Islet precursor cell (in vitro differentiated cells): ENCODE results near the gene CACNA2D3.
"Not testable (repeated sequence)": the region's sequence is repeated elsewhere in the genome, so short reads cannot be mapped to it uniquely, and the experiment has no call there.

Experiments used
- DNase-seq: peaks from one replicate; pipeline ENCODE4 v3.0.0-alpha.2; 2018

Gene CACNA2D3

DNA sequence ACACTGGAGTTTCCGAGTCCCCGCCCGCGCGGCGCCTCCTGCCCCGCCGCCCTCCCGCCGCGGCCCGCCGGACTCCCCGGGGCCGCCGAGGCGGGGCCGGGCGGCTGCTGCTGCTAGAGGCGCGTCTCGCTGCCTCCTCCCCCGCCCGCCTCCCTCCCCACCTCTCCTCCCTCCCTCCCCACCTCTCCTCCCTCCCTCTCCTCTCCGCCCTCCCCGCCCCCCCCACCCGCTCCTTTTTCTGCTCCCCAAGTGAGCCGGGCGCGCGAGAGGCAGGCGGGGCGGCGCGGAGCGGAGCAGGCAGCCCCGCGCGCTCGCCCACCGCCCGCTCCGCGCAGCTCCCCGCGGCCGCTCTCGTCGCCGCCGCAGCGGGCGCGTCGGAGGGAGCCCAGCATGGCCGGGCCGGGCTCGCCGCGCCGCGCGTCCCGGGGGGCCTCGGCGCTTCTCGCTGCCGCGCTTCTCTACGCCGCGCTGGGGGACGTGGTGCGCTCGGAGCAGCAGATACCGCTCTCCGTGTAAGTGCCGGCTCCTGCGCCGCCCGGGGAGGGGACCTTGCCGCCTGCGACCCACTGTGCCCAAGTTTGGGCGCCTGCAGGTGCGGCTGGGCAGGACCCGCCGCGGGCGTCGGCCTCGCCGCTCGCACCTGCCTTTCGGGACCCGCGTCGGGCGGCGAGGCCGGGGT lies at the start of gene CACNA2D3:
CACNA2D3 (plus strand) TSS at position 229 of the 679 bp plus-strand sequence.
- peak; percentile 61 for DNase-seq

DNA sequence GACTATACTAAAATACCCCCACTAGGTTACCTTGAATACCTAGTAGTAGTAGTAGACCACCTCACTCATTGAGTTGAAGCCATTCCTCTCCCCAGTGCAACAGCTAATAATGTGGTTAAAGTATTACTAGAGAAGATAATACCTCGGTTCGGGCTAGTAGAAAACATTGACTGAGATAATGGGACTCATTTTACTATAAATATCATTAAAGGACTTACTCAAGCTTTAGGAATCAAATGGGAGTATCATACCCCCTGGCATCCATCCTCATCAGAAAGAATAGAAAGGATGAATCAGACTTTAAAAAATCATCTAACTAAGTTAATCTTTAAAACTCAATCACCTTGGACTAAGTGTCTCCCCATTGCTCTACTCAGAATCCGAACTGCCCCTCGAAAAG lies 49.0 kb upstream of the CACNA2D3 start:
- no peak for DNase-seq

DNA sequence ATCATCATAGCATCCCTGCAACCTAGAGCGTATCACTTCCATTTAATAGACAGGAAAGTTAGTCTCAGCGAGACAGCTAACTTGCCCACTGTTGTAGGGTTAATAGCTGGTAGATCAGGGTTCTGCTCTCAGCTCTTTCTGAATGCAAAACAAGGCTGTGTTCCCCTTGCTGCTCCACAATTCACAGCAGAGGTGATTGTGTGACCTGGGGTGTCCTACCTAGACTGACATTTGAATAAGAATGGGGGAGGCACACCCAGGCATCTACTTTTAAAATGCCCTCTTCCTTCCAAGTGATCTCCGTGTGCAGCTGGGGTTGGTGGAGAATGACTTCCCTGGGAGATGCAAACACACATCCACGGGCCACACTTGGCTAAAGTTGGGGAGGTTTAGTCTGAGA lies 43.0 kb upstream of the CACNA2D3 start:
- DNase-seq, result no peak

DNA sequence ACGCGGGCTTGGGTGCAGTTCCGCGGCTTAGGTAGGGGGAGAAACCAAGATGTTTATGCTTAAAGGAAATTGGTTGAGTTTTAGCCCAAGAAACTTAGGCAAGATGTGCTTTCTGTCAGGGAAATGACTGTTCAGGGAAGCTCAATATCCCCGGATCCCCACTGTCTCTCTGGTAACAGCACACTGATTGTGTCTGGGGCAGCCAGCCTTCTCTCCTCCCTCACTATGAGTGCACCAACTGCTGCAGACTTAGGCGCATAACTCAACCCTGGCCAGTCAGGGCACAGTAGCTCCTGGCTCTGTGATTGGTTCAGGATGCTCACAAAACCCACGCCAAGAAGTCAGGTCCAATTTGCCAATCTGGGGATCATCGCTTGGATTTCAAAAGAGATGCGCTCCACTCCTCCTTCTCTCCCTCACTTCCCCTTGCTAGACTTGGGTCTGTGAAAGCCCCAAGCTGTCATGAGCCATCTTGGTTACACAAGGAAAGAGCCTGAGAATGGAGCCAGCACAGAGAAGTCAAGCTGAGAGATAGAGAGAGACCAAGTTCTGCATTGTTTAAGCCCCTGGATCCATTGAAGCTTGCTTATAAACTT lies 42.5 kb upstream of the CACNA2D3 start:
- DNase-seq, result no peak

DNA sequence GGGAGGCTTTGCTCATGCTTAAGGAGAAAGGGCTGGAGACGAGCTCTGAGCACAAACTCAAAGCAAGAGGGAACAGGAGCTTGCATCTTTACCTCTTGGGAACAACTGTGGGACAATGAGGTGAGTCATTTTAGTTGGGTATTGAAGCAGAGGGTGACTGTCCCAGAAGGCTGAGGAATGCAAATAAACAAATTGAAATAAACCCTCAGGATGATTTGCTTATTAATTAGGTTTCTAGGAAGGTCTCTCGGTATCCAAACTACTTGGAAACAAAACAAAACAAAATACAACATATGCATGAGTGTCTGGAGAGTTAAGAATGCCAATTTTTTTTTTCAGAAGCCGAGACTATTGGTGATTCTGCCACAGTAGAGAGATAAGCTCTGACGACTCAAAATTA lies 38.4 kb upstream of the CACNA2D3 start:
- DNase-seq, result no peak

DNA sequence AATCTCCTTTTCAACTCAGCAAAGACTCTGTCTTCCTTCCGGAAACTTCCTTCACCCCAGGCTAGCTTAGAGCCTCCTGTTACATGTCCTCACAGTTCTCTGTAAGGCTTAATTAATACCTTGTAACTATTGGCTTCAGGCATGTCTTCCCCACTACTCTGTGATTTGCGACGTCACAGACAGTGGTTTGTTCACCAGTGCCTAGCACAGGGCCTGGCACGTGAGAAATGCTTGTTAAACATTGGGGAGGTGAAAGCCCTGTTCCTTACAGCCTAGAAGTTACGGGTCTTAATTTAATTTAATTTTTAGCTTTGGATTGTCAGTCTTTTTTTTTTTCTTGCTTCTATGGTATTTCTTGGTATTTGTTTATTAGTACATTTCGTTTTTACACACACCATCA lies 36.4 kb upstream of the CACNA2D3 start:
- no peak for DNase-seq

DNA sequence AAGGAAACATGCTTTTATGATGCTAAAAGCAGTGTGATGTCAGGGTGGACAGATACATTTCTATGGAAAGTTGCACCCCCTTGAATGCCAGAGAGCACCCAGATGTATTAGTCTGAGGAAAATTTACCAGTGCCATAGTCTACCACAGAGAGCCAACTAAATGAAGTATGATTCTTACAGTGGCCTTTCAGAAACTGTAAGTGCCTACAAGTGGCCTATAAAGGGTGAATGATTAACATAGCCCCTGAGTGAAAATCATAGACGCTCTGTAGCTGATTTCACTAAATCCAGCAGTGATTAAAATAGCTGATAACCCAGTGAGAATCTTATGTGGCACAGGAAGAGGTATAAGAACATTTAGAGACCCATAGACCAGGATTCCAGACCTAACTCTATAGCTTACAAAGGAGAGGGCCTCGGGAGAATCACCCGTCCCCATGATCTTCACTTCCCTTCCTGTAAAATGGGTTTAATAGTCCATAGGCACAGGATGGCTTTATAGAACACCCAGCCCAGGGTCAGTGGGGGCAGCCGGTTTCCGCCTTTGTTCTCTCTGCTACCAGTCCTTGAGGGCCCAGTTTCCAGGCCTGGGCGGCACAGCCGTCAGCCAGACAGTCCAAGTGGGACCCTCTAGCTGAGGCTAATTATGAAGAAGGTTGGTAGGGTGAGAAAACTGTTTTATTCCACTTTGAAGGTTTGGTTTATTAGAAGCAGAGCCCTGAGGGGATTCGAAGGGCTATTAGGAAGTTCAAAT lies 35.5 kb upstream of the CACNA2D3 start:
- DNase-seq, result no peak

DNA sequence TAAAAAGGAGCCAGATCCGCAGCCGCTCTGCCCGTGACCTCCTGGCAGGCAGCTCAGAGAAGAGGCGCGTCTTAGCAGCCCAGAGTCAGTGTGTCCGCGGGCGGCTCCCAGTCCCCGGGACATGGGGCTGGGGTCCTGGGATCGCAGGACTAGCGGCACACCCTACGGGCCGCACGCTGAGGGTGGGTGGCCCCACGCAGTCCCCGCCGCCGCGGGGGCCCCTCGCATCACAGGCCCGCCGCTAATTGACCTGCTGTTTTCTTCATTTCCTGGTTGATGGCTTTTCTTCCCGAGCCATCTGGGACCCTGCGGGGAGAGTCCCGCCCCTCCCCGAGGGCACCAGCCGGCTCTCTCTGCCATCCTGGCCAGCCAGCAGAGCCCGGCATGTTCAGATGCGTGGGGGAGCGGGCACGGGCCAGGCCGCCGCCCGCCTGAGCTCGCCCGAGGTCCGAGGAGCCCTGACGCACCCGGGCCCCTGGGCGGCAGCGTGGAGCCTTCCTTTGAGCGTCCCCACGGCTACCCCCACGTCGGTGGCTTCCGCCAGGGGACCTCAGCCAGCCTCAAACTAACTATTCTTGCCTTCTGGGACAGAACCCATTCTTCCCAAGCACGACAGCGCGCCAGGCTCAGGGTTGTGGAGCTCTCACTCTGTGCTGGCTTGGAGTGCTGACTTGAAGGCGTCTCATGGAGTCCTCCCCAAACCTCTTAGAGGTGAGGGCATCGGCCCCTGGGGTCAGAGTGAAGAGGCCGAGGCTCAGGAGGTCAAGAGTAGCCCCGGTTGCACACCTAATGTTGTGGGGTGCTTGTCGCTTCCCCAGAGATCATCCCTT lies 34.6 kb upstream of the CACNA2D3 start:
- peak; percentile 65 for DNase-seq

DNA sequence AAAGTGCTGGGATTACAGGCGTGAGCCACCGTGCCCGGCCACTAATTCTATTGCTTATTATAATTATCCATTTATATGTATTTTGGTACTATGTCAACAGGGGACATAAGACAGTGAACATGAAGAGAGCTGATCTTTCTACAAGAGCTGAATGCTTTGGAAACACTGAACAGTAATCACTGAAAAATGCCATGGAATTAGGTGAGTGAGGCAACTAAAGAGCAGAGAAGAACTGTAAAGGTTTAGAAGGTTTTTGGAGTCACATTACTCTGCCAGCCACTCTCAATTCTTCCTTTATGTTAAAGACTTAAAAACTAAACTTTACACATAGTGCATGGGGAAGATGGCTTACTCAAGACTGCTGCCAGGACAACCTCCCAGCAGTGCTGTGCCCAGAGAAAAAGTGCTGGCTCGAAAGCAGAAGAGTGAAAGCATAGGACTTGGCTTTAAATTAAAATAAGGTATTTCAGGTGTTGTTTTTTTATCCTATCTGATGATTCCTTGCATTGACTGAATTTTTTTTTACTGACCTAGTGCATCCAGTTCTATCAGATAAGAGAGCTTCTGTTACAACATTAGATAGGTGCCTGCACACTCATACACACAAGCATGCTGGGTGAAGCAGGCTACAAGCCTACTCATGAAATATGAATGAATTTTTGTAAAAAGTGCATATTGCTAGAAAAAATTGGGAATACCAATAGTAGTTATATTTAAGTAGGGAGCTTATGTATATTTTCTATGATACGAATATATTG lies 28.7 kb upstream of the CACNA2D3 start:
- DNase-seq, result no peak

DNA sequence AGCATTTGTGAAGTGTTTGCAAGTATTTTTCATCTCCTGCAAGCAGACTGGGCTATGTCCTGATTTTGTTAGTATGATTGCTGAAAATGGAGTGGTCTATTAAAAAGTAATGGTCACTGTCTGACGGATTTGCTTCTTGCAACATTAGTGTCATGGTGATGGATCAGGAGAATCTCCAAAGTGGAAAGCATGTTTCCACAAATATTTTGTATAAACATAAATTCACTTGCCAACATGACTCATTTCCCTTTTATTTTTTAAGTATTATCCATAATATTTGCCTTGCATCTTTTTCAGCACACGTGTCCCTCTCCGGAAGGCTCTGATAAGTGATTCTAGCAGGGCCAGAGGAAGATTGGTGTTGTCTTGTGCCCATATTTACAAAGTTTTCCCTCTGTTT lies 27.4 kb upstream of the CACNA2D3 start:
- DNase-seq, result no peak

DNA sequence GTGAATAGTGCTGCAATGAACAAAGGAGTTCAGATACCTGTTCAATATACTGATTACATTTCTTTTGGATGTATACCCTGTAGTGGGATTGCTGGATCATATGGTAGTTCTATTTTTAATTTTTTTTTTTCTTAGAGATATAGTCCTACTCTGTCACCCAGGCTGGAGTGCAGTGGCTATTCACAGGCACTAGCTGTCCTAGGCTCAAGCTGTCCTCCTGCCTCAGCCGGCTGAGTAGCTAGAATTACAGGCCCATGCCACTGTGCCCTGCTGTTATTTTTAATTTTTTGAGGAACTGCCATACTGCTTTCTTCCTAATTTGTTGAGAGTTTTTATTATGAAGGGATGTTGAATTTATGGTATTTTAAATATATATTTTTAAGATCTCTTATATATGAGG lies 23.0 kb upstream of the CACNA2D3 start:
- no peak for DNase-seq

DNA sequence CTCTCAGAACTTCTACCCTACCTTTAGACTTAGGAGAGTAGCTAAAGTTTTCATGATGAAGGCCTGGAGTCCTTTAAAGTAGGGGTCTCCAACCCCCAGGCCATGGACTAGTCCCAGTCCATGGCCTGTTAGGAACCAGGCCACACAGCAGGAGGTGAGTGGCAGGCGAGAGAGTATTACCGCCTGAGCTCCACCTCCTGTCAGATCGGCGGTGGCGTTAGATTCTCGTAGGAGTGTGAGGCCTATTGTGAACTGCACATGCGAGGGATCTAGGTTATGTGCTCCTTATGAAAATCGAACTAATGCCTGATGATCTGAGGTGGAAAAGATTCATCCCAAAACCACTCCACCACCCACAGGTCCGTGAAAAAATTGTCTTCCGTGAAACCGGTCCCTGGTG lies 18.3 kb upstream of the CACNA2D3 start:
- no peak for DNase-seq

DNA sequence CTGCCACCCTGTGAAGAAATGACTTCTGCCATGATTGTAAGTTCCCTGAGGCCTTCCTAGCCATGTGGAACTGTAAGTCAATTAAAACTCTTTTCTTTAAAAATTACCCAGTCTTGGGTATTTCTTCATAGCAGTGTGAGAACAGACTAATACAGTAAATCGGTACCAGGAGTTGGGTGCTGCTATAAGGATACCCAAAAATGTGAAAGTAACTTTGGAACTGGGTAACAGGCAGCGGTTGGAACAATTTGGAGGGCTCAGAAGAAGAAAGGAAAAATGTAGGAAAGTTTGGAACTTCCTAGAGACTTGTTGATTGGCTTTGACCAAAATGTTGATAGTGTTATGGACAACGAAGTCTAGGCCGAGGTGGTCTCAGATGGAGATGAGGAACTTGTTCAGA lies 6.2 kb upstream of the CACNA2D3 start:
- DNase-seq, result not testable (repeated sequence)

DNA sequence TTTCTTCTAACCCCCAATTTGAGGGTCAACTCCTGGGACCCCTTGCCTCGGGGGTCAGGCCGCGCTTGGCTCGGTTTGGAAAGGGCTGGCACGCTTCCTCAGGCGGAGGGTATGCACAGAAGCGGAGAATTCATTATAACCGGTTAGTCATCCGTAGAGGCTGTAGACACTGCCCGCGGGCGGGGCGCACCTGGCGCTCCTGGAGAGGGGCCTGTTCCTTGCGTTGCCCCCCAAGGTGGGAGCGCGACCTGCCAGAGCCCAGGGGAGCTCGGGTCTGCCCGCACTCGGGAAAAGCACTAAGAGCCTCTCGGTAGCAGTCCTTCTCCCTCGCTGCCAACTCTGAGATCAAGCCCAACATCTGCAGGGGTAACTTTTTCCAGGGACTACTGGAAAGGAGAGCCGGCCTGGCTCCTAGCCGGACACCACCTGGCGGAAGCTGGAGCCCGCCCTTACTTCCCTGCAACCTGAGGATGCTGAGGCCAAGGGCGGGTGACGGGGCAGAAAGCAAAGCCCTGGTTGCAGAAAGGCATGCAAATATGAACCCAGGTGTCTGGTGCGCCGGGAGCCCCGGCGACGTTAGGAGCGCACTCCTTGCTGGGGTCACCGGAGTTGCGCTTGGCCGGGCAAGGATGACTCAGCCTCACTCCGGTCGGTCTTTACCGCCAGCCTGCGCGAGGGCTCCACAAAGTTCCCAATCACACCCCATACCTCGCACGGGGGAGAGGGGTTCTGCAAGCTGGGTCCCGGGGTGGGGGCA lies 1.5 kb upstream of the CACNA2D3 start:
- peak; percentile 71 for DNase-seq

DNA sequence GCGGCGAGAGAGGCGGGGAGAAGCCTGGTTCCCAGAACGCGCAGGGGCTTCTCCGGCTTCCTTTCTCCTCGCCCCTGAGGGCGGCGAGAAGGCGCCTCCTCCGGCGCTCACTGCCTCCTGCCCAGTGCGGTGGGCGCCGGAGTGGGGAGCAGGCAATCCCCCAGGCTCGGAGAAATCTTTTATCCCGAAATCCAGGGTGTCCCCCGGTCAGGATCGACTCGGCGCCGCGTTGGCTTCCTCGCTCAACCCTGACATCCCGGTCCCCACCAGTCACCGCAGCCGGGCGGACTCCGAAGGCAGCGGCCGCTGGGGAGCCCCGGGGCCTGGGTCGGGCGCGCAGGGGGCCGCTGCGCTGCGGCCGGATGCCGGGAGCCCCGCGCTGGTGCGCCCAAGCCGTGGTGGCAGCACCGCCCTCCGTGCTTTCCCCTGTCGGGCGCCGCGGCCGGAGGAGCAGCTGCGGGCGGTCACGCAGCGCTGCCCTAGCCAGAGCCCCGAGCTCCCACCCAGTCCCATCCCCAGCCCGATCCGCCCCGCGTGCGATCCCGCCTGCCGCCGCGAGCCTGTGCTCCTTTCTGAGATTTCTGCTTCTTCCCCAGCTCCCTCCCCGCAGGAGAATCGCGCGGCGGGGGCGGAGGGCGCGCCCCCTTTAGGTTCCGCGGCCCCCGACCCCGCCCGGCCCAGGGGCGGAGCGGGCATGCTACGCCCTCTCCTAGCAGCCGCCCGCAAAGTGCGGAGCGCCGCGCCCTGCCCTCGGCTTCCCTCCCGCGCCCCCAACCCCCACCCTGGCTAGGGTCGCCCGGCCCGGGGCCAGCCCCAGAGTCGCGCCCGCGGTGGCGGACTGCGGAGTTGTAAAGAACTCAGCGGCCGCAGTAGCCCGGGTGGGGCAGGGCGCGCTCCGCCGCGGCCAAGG lies 683 bp upstream of the CACNA2D3 start:
- DNase-seq, result peak; percentile 67

DNA sequence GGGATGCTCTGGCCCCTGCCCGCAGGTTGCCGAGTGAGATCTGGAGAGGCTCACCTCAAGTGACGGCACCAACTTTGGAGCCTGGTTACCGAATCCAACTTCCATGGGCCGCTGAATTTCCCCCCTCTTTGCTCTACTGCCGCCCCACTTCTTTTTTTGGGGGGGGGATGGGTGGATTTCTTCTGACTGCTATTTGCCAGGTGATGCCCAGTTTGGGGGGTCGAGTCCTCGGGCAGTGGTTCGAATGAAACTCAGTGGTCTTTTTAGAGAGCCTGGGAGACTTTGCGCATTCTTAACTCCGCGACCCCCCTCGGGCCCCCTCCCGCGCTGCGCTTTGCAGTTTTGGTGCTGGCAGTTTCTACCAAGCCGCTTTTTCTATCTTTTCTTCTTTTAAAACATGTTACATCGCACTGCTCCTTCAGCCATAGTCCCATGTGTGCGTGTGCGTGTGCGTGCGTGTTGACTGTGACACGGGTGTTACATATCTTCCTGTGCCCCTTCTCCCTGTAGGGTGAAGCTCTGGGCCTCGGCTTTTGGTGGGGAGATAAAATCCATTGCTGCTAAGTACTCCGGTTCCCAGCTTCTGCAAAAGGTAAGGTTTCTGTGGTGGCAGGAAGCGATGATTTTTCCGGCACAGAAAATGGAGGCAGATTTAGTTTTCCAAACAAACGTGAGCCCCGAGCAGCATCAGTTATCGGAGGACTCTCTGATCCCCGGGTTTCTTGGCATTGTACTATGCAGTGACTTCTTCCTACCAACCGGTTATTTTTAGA lies 837 bp downstream of the CACNA2D3 start:
- no peak for DNase-seq

DNA sequence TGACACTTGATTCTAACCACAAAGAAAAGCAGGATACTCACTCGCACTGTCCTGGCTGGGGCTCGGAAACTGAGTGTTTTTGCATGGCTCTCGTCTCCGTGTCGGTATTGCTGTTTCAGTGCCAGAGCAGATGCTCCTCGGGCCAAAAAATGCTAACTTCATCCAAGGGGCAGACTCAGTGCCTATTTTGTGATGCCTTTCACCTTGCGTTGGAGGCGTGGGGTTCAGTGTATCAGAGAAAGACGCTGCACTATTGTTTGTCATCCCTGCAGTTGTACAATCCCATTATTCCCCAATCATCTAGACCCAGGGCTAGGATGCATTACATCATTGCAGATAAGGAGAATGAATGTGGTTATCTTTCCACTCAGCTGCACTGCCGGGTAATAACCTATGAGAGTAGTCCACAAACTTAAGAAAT lies 1.4 kb downstream of the CACNA2D3 start:
- no peak for DNase-seq

DNA sequence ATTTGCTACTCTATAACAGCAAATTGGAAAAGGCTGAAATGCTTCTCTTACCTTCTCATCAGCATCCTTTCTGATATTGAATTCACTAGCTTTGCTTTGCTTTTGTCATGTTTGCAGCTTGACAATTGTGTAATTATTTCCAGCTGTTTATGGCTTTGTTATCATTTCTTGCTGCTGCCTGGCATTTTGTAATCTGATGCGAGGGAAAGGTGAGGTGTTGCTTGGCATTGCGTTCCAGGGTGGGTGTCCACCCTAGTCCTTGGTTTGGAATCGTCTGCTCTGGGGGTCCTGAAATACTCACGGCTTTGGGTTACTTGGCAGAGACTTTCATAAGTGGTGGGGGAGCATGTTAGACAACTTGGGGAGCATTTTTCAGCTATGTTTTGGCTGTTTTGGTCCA lies 2.9 kb downstream of the CACNA2D3 start:
- DNase-seq, result no peak

DNA sequence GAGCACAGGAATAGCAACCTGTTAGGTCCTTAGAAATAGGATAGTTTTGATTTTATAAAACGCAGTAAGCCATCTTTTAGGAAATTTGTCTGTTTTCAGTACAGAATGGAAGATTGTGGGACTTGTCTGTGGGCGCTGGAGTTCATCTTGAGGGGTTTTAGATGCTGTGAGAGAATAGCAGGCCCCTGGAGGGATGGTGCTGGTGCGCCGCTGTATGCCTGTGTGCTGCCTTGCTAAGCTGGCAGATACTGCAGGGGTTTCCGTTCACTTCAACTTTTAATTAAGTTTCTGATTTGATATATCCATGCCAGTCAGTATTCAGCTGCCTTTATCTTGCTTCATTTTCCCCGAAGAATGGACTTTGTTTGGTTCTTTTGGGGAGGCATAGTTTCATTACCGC lies 4.2 kb downstream of the CACNA2D3 start:
- no peak for DNase-seq
